ENCODE measurements around the gene BAIAP3. TPM values are rescaled to one million over a fixed set of nuclear protein-coding genes. Genes with fewer than 3 reads are reported as not detected.

BAIAP3 gene
- total and polyA plus RNA-seq, 2 of the 8 experiments (the other 6 are each of a cell fraction or from before 2014, with no cell fraction given), result 2.9 to 6.8 TPM

DNA sequence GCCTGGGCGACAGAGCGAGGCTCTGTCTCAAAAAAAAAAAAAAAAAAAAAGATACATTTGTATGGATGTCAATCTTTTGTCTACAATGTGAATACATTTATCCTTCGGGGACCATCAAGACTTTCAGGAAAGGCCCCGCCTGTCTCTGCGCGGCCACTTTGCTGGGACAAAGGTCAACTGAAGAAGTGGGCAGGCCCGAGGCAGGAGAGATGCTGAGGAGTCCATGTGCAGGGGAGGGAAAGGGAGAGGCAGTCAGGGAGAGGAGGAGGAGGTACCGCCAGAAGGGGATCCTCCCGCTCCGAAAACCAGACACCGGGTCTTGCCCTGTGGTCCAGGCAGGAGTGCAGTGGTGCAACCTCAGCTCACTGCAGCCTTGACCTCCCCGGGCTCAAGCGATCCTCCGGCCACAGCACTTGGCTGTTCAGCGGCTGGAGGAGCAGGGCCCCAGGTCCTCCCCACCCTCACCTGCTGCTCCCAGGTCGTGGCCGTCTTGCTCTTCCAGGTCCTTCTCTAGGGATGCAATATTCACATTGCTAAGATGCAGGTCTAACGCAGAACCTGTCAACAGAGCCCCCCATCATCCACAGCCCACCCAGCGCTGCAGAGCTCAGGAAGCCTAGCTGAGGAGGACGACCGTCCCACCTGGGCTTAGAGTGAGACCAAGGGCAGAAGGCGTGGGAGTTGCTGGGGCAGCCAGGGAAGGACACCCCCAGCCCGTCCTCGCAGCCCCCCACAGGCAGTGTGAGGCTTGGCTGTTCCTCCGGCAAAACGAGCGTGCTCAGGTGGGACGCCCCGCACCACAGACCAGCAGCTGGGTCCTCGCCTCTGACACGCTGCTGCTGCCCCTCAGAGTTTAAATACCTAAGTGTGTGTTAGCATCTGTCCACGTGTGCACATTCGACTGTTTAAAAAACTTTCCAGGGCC, 37.9 kb downstream of the BAIAP3 start:
- no peak for FAIRE-seq
- no peak for TF ChIP-seq TCF12 (IDR thresholded peaks at IDR 0.05; ENCODE audit: low read depth, low read length)
- TF ChIP-seq RAD21 (IDR thresholded peaks at IDR 0.05 in 1 of 2, conservative IDR thresholded peaks at IDR 0.05 in 1 of 2; ENCODE audit: low read depth in 2 of 2, low read length in 2 of 2), result no peak
- no peak for TF ChIP-seq SRF (IDR thresholded peaks at IDR 0.05; ENCODE audit: low read depth, low read length)
- TF ChIP-seq KDM1A (IDR thresholded peaks at IDR 0.05; ENCODE audit: borderline replicate concordance, low read length), result no peak
- TF ChIP-seq RNF2 (IDR thresholded peaks at IDR 0.05; ENCODE audit: borderline replicate concordance, low read depth, low read length, missing control alignments, poor library complexity, severe bottlenecking), result no peak
- no peak for TF ChIP-seq SP4 (IDR thresholded peaks at IDR 0.05; ENCODE audit: low read length)
- TF ChIP-seq SIX5 (IDR thresholded peaks at IDR 0.05; ENCODE audit: low read depth, low read length), result no peak
- no peak for TF ChIP-seq TAF1 (IDR thresholded peaks at IDR 0.05; ENCODE audit: low read depth, low read length)
- TF ChIP-seq YY1 (IDR thresholded peaks at IDR 0.05; ENCODE audit: low read depth, low read length), result no peak
- CTCF ChIA-PET (ENCODE audit: partially characterized antibody), result interaction anchor here (0.6 to 2.3 kb wide), 11 partner anchors 9 to 119 kb away, joined by 3 to 10 read pairs (median 4); no protein-coding TSS in a partner anchor

More for the DNA sequence above, 37.9 kb downstream of the BAIAP3 start:
- H3K27ac ChIP-seq (ENCODE audit: low read depth, low read length), result no peak overlapping the region
- H3K4me3 ChIP-seq (ENCODE audit: extremely low read depth in 1 of 4, insufficient read depth in 2 of 4, low read depth in 3 of 4, low read length in 4 of 4), result no peak overlapping the region
- no peak overlapping the region for H3K4me2 ChIP-seq (ENCODE audit: insufficient read depth in 1 of 2, low read depth in 2 of 2, low read length in 2 of 2)
- 0 out of 2 replicates have a peak overlapping the region, but pooled peaks have one; percentile 51 for H4K8ac ChIP-seq (ENCODE audit: extremely low read depth, insufficient read depth, low read length)
- no peak overlapping the region for H2BK20ac ChIP-seq (ENCODE audit: low read length)
- peaks cover 8% of the 10 kb centered on the region for H3K79me1 ChIP-seq (ENCODE audit: low read depth, low read length)
- H3K36me3 ChIP-seq (ENCODE audit: control insufficient read depth in 2 of 4, insufficient read depth in 4 of 4, low read length in 3 of 4), result peaks cover 0 to 29% (median 0%) of the 10 kb centered on the region in 4 experiments; a peak in 3 of 8 replicates
- no peak overlapping the region for H3K23ac ChIP-seq (ENCODE audit: insufficient read length)
- H3K9ac ChIP-seq (replicated peaks in 1 of 4; ENCODE audit: extremely low read depth in 1 of 4, low read depth in 3 of 4, low read length in 3 of 4), result no peak overlapping the region
- H4K20me1 ChIP-seq (replicated peaks in 1 of 2; ENCODE audit: control insufficient read depth in 1 of 2, insufficient read depth in 2 of 2, low read length in 2 of 2), result peaks cover 3 to 12% of the 10 kb centered on the region in 2 experiments
- no peak for DNase-seq (ENCODE audit: low read depth in 1 of 2, low spot score in 2 of 2)
- H3K9me3 ChIP-seq (ENCODE audit: insufficient read depth in 2 of 2, low read depth in 1 of 2, low read length in 1 of 2), result no peaks in the 10 kb centered on the region
- H2BK15ac ChIP-seq (ENCODE audit: low read length), result no peak overlapping the region
- H3K23me2 ChIP-seq (ENCODE audit: low read depth, low read length), result no peaks in the 10 kb centered on the region
- H3K4me1 ChIP-seq (replicated peaks in 1 of 4; ENCODE audit: control insufficient read depth in 3 of 4, insufficient read depth in 4 of 4, low read length in 3 of 4), result no peaks in the 10 kb centered on the region
- H3K14ac ChIP-seq (ENCODE audit: insufficient read length), result no peak overlapping the region
- 92% methylated on average over 33 of the region's 33 CpGs; no CpG with 5 or more reads in 1 of the 2 experiments for whole genome bisulfite sequencing, 2 experiments (ENCODE audit: extremely low coverage in 1 of 2, insufficient coverage in 1 of 2, insufficient read length in 1 of 2, insufficient replicate concordance in 2 of 2, low coverage in 1 of 2, low lambda C conversion rate in 2 of 2, missing lambda C conversion rate in 1 of 2)
- H3K79me2 ChIP-seq (ENCODE audit: control insufficient read depth in 1 of 2, insufficient read depth in 2 of 2, low read length in 2 of 2), result no peaks in the 10 kb centered on the region; a peak in 1 of 4 replicates
- no peak overlapping the region for H3K18ac ChIP-seq (ENCODE audit: extremely low read depth, low read length)
- no peak overlapping the region for H3K4ac ChIP-seq (replicated peaks; ENCODE audit: insufficient read length, low read depth, low read length)
- H4K5ac ChIP-seq (ENCODE audit: insufficient read length, low read depth, low read length), result no peak overlapping the region
- POLR2A ChIA-PET (ENCODE audit: partially characterized antibody), result interaction anchor here (0.7 to 0.9 kb wide), 2 partner anchors 55 to 70 kb away, joined by 3 to 4 read pairs; no protein-coding TSS in a partner anchor
- H3K56ac ChIP-seq (replicated peaks; ENCODE audit: insufficient read length, low read depth, low read length), result no peak overlapping the region
- H2BK5ac ChIP-seq (ENCODE audit: low read depth, low read length), result no peak overlapping the region; the same call in 1 of the 2 replicates
- no peaks in the 10 kb centered on the region for H3K27me3 ChIP-seq (replicated peaks in 1 of 4; ENCODE audit: control insufficient read depth in 3 of 4, extremely low read depth in 1 of 4, insufficient read depth in 3 of 4, low read length in 3 of 4)
- no peak overlapping the region for H2BK12ac ChIP-seq (ENCODE audit: low read depth, low read length)
- no peak overlapping the region for H2AK5ac ChIP-seq (ENCODE audit: low read depth, low read length)
- H4K91ac ChIP-seq (replicated peaks; ENCODE audit: insufficient read length, low read length), result no peak overlapping the region
- no peak overlapping the region for H2BK120ac ChIP-seq (replicated peaks; ENCODE audit: low read depth, low read length)
- H2AFZ ChIP-seq (ENCODE audit: low read length), result no peak overlapping the region
